Renal pelvis (tissue), 4 donors: ENCODE data around the gene LRRC32. TPM values are rescaled to one million over a fixed set of nuclear protein-coding genes. Genes with fewer than 3 reads are reported as not detected.

Source experiments
- DNase-seq: peaks from one replicate; pipeline ENCODE4 v3.0.0-alpha.2; 2013
- polyA plus RNA-seq, 3 donors: library from polyadenylated mRNA; unstranded; fragments of 120-200 nt; gene quantifications; one replicate each; pipeline ENCODE4 v1.2.1, GENCODE V29; 2013; ENCODE audit not compliant: insufficient read length in 3 of 3

Gene LRRC32
- polyA plus RNA-seq, 3 donors: 54.1 to 68.0 (median 61.4) TPM

- no peak for DNase-seq
Observed at GRCh38 chr11:76701294-76702040, 30.9 kb upstream of the LRRC32 start.

DNA sequence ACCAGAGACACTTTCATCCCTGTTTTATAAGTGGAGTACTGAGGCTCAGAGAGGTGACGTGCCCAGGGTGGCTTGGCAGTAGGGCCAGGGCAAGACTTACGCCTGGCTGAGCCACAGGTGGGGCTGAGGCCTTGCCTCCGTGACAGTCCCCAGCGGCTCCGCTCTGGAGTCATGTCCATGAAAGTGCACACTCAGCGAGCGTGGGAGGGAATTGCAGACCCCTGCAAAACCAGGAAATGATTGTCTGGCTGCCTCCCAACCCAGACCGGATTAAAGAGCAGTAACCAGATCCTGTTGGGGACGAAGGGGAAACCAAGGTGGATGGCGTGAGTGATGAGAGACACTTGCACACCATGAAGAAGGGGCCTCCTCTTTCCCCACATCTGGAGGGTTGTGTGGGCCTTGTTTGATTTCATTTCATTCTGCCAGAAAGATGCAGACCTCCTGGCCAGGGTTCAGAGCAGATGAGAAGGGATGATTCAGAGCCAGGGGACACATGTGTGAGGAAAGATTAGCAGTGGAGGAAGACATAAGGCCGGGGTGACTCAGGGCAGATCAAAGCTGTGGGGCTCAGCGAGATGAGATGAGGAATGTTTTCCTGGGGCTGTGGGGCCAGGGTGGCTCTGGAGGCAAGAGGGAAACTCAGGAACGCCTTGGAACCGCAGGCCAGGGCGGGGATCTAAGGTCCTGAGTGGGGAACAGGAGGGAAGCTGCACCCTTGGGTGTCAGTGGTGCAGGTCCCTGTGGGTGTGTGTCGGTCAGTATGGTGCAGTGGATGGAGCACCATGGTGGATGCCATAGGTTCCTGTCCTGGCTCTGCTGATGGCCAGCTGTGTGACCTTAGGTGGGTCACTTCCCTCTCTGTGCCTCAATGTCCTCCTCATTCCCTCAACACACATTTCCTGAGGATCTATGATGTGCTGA is 29.9 kb upstream of the LRRC32 start:
- peak; percentile 73 for DNase-seq

DNA sequence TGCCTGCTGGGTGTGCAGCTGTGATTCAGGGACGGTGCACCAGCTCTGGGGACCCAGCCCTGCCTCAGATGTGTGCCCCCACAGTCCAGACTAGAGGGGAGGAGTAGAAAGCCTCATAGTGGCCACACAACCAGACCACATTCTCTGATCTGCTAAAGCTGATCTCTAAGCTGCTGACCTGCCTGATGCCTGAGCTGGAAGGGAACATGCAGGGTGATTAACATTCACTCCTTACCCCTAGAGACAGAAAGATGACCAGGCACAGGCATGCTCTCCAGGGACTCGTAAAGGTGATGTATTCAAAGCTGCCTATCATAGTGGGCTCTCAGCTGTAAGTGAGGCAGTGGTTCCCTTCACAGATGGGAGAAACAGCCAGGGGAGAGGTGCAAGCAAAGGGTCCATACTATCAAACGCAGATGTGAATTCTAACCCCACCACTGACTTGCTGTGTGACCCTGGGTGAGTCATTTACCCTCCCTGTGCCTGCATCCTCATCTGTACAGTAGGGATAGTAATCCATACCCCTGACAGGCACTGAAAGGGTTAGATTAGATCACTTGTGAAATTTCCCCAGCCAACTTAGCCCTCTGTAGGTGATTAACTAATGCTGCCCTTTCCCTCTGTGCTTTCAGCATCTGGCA is 29.0 kb upstream of the LRRC32 start:
- no peak for DNase-seq

GRCh38 chr11:76698321-76699043 is 27.9 kb upstream of the LRRC32 start:
- DNase-seq: no peak

DNA sequence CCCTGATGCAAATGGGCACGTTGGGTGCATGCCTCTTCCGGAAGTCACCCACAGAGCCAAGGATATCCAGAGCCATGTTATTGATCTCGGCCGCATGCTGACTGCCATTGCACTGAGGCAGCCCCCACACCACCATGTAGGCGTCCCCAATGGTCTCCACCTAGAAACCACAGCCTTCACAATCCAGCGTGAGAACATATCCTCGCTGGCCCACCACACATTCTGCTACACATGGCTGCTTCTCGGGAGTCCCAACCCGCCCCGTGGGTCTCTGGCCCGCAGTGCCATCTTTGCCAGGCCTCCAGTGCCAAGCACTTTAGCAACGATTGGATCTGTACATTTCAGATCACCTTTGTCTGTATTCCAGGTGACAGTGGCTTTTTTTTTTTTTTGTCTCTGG is 26.2 kb upstream of the LRRC32 start:
- no peak for DNase-seq

DNA sequence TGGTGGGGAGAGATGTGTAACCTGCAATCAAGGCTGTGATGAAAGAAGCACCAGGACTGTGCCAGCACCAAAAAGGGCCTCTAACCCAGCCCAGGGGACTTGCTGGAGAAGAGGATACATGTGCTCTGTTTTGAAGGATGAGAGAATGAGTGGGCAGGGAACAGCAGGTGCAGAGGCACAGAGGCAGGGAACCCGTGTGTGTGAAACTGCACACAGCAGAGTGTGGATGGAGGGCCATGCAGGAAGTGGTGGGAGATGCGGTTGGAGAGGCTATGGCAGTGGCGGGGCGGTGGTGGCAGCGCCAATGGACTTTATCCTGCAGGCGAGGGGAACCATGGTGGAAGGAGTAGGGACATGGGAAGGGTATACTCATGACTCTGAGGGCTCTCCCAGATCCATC is 25.2 kb upstream of the LRRC32 start:
- DNase-seq: no peak

GRCh38 chr11:76695133-76695532 is 24.6 kb upstream of the LRRC32 start:
- DNase-seq: no peak

- DNase-seq: no peak
Observed at GRCh38 chr11:76694664-76695063, 24.1 kb upstream of the LRRC32 start.

- no peak for DNase-seq
Observed at GRCh38 chr11:76693806-76694205, 23.3 kb upstream of the LRRC32 start.

- DNase-seq: no peak
Observed at GRCh38 chr11:76692956-76693355, 22.4 kb upstream of the LRRC32 start.

DNA sequence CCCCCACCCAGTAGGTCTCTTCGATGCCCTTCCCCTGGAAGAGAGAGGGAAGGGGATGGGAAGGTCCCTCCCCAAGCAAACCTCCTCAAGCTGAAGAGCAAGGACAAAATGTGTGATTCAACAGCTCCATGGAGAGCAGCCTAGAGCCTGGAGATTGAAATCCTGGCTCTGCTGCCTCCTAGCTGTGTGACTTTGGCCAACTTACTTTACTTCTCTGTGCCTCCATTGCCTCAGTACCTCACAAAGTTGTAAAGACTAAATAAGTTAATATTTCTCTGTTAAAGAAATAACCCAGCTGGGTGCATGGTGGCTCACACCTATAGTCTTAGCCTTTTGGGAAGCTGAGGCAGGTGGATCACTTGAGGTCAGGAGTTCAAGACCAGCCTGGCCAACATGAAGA is 21.1 kb upstream of the LRRC32 start:
- no peak for DNase-seq

DNA sequence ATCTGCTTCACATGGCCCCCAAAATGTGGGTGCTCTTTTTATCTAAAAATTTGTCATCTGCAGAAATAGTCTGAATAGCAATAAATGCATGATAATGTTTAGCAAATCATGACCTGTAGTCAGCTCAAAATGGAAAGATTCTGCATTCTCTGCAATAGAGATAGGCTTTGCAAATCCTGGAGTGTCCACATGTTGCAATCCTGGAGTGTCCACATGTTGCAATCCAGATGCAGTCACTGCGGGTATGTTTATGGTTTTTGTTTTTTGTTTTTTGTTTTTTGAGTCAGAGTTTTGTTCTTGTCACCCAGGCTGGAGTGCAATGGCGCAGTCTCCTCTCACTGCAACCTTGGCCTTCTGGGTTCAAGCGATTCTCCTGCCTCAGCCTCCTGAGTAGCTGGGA is 20.2 kb upstream of the LRRC32 start:
- no peak for DNase-seq

DNA sequence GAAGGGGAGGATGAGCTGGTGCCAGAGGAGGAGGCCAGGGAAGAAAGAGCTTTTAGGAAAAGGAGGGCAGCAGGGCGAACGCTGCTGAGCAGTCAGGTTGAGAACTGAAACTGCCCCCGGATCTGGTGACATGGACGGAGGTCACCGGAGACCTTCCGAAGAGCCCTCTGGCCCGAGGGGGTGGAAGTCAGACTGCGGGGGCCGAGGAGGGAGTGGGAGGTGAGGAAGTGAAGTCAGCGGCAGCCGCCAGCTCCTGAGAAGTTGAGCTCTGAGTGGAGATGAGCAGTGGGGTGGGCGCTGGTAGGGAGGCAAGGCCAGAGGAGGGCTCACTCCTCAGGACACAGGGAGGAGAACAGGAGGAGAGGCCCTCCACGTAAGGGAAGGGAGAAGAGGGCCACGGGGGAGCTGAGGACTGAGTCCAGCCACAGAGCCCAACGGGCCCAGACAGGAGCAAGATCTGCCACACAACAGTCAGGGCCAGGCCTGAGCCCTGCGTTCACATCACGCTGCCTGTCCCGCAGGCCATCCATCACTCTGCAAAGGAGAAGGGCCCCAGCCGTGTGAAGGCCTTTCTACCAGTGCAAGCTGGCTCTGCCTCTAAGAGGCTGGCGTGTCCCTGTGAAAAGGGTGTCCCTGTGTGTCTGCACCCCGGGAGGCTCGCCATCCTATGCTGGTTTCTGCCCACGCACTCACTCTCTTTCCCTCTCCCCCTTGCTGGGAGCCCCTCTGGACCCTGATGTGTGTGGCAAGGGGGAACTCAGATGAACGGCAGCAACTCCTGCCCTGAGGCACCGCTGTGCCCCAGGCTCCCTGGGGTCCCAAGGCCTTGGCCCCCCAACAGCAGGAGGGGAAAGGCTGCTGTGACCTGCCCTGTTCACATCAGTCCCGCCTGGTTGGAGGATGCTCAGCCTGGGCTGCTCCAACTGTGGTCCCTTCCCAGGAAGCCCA is 19.0 kb upstream of the LRRC32 start:
- no peak for DNase-seq

DNA sequence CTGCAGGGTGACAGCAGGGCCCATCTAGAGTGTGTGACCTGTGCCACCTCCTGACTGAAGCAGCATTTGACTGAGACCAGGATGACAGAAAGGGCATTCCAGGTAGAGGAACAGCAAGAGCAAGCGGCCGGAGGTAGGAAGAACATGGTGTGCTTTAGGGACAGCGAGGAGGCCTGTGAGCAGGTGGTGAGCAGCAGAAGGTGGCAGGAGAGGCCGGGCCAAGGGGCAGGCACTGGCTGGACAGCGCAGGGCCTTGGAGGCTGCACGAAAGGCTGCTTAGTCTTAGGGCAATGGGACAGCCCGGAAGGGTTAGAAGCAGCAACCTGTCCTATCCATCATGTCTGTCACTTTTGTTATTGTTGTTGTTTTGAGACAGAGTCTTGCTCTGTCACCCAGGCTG is 17.6 kb upstream of the LRRC32 start:
- no peak for DNase-seq

DNA sequence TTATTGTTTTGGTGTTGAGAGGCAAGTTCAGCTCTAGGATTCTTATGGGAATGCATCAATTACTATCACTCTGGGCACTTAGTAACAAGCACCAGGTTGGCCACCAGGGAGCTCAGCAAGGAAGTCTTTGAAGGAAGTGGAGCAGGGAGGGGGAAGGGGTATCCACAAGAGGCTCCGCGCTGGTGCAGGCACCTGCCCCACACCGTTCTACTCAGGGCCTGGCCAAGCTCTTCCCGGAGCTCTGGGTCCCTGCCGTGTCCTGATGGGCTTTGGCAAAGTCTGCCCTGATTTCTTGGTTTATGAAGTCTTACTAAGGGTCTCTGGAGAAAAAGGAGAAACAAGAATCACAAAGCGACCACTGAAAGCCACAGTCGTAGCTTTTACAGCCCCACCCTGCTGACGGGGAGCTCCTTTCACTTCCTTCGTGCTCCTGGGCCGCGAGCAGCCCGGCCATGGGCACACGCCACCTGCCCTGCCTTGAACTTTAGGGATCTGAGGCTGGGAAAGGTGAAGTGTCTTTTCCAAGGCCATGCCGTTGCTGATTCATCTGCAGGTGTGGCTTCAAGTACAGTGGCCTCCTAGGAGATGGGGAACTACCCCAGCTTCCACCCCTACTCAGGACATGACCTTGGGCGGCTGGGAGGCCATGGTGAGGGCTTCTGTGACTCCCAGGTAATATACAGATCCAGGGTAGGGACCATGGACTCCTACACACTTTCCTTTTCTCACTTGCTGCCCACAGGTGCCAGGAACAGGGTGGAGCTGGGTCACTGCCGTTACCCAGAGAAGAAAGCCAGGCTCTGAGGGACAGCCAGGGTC is 15.9 kb upstream of the LRRC32 start:
- no peak for DNase-seq

DNA sequence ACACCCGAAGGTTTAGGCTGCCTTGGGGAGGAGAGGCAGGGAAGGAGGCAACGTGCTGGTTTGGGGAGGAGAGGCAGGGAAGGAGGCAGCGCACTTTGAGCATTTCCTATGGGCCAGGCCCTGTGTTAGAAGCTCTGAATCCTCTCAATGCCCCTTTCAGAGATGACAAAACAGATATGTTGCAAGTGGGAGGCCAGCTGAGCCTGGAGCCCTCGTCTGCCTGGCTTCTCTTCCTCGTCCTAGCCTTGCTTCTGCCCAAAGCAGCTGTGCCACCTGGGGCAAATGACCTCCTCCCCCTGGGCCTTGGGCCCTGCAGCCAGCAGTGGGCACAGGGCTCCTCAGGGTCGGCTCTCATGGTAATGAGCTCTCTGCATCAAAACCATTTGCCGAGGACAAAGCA is 15.3 kb upstream of the LRRC32 start:
- DNase-seq: no peak

DNA sequence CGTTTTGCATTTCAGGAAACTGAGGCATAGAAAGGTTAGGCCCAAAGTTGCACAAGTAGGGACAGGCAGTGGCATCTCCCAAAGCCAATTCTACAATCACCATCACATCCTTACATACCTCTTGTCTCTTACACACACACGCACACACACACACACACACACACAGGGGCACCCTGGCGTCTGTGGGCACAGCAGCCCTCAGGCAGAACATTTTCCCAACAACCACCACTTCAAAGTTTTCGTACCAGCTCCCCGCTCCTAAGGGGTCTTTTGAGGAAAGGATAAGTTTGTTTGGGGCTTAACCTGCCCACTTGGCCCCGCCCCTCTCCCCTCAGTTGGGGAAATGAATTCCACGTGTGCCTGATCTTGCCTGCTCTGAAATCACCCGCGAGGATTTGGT is 14.7 kb upstream of the LRRC32 start:
- DNase-seq: no peak

GRCh38 chr11:76684516-76684915 is 14.0 kb upstream of the LRRC32 start:
- no peak for DNase-seq

DNA sequence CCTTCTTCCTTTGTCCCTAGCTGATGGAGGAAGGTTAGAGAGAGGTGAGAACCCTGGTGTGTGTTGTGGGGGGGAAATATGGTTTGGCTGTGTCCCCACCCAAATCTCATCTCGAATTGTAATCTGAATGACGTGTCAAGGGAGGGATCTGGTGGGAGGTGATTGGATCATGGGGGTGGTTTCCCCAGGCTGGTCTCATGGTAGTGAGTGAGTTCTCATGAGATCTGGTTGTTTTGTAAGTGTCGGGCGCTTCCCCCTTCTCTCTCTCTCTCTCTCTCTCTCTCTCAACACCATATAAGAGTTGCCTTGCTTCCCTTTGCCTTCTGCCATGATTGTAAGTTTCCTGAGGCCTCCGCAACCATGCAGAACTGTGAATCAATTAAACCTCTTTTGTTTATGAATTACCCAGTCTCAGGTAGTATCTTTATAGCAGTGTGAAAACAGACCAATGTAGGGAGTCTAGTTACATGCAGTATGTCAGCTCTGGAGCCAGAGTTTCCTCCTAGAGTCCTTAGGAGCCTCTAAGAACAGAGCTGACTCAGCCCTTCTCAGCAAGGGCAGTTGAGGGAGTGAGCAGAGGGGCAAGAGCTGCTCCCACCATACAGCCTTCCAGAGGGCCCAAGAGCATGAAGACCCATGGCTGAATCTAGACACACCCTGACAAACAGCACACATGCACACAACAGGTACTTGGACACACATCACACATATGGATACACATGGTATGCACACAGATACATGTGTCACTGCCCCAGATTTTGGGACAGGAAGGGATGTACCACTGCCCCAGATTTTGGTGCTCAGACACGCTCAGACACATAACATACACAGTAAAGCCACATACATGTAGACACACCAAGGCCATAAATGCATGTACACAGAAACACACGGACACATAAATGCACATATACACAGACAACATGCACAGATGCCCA is 12.9 kb upstream of the LRRC32 start:
- DNase-seq: no peak
